GM19452 (cell line): ENCODE data around the gene LRRC17.

Experiments used
- ATAC-seq: cut with Tn5 transposase; IDR thresholded peaks from one replicate; pipeline ENCODE4 v1.9.1; 2021; ENCODE audit not compliant: unreplicated experiment

The LRRC17 gene

DNA sequence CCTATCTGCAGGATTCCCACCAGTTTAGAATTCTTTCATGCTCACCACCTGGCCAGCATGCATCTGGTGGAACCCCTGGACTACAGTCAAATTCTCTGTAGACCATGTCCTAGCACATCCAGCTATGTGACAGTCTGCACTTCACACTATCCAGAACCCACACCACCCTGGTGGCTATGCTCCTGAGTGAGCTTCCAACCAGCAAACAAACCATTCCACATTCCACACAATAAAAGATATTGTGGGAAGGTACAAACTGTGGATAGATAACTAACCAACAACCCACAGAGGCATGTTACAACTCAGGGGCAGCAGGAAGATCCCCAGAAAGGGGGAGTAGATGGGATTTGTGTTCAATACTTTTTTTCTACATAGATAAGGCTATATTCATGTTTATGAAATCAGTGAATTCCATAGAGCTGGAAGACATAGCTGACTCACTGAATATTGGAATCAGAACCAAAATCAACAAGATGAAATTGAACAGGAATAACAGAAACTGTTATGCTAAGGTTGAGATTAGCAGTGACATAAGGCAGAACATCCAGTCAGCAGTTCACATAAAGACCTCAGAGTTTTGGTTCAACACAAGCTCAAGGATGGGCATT, 72.5 kb downstream of the LRRC17 start:
- ATAC-seq: no peak

DNA sequence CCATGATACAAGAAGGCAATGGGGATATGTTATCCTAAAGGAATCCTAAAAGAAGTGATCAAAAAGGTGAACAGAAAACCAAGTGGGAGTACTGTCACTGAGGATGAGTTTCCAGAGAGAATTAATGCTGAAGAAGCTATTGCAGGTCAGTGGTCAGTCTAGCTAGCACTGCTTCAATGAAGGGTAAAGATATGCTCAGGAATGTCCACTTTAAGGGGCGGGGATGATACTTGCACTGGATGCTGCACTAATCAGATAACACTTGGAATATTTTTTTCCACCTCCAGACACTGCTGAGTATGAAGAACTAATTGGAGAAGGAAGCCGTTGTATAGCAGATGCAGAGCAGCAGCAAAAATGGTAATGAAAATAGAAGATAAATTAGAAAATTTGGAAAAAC, 75.3 kb downstream of the LRRC17 start:
- no peak for ATAC-seq

DNA sequence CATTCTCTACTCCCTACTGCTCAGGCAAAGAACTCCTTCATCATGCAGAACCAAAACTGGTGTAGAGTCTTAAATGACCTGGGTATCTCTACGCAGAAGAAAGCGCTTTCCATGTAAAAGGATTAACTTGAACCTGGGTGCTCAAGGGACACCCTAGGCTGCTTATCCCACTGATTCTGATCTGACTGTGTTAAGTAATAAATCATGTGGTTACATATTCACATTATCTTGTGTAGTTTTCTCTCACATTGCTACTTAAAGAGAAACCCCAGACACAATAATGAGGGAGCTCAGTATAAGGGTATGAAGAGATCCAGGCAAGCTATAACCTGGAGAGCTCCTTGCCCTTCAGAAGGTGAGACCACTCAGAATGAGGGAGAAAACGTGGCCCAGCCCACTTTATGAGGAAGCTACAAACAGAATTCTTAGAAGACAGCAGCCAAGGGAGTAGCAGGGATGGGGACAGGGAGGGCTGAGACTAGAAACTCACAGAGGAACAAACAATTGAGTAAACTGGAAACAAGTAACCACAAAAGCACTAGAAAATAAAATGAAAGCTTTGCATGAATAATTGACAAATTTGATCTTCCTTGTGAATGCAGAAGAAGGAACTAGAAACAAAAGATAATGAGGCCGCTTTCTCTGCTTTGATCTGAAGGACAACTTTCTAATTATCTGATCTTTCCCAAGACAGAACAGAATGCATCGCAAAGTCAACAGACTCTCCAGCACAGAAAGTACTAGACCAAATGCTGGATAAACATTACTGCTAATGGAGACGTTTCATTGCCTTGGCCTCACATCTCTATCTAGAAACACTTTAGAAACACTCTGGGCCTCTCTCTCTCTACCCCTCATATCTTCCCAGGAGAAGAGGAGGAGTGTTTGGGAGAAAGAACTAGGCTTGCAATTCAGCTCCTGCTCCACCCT, 76.1 kb downstream of the LRRC17 start:
- no peak for ATAC-seq

DNA sequence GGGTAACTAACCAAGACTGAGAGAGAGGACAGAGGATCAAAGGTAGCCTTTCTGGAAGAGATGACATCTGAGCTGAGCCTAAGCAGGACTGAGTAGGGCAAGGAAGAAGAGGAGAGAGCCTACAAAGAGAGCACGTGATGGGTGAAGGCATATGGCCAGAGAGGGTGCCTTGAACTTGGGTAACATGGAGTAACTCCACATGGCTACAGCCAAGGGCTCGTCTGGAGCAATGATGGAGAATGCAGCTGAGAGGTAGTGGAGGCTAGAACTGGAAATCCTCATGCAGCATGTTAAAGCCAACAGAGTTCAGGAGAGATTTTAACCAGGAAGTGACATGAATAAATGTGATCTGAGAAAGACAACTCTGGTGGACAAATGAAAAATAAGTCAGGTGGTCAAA, 77.8 kb downstream of the LRRC17 start:
- no peak for ATAC-seq

DNA sequence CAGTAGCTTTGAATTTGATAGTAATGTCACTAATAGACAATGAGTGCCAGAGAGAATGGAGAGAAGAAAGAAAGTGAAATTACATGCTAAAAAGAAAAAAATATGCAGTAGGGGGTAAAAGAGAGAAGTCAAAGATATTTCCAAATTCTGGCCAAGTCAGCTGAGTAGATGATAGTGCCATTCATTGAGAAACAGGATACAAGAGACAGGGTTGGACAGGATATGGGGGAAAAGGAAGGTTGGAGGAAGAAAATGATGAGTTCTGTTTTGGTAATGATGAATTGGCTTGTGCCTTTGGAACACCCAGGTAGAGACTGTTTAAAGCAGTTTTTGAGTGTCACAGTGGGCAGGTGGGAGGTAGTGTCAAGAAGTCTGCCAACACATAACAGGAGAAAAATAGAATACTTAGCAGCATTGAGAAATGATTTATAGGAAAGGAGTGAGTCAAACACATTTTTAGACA, 78.3 kb downstream of the LRRC17 start:
- no peak for ATAC-seq

DNA sequence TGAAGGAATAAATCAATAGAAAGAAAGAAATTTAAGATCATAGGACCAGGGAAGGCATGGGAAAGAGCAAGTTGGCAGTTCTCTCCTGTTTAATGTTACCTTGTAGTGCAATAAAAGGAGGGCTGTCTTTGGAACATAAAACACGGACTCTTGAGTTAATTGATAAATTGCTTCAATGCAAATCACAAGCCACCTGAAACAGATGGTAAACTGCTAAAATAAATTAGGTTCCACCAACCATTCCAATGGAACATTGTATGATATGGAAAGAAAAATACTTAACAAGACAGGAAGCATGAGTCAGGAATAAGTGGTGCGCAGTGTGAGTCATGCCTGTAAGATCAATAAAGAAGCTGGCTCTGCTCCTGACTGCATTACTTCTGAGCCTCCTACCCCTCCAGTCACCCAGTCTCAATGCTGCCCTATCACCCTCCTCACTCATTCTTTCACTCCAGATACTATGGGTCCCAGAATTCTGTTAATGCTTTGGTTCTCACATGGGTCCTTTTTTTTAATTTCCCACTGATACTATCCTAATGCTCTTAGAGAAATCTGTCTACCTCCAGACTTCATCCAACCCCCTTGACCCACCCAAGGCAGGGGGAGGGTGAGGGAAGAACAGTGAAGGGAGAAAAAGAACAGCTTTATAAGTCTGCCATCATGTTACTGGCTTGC, 78.9 kb downstream of the LRRC17 start:
- ATAC-seq: no peak

DNA sequence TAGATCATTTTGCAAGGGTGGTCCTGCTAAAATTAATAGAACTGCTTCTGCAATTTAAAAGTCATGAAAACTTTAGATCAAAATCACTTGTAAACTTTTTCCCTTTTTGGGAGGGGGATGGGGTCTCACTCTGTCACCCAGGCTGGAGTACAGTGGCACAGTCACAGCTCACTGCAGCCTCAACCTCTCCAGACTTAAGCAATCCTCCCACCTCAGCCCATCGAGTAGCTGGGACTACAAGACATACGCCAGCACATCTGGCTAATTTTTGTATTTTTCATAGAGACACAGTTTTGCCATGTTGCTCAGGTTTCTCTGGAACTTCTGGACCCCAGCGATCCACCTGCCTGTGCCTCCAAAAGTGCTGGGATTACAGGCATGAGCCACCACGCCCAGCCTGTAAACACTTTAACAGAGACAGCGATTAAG, 79.7 kb downstream of the LRRC17 start:
- no peak for ATAC-seq

DNA sequence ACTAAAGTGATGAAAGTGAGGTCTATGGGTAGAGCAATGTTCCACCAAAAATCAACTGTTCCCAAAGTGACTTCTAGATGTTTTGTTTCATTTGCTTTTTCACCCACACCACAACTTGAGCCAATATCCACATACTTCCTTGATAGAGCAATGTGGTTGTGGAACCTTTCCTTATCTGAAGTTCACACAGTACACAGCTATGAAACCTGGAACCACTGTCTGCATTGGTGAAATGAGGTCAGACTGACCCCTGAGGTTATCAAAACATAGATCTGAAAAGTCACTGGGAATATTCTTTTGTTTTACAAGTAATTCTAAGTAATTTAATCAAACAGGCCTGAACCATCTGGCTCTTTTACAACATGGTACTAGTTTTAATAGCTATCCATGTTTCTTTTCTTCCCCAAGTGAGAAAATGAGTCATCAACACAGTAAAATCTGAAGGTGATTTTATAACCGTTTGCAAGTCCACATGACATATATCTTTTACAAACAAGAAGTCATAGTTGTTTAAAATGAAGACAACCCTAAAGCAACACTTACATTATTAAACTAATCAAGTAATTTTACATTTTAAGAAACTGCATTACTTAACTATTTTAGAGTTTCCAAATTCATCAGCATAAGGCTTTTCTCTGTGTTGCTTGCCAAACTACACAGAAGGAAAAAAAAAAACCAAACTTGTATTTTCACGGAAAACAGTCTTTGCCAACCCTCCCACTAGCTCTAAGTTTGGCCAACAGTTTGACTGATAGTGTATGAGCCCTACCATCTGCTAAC, 80.3 kb downstream of the LRRC17 start:
- ATAC-seq: no peak

DNA sequence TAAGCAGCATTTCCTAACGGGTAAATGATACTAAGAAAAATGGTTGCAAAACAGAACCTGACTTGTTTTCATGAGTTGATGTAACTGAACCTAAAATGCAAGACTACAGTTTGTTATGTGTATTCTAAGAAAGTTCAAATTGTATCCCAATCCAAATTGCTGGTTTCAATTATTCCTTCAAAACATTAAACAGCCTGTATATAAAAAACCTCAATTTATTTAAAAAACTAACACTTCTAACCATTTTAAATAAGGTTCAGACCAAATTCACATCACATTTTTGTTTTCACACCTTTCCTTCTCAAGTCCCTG, 80.9 kb downstream of the LRRC17 start:
- no peak for ATAC-seq

DNA sequence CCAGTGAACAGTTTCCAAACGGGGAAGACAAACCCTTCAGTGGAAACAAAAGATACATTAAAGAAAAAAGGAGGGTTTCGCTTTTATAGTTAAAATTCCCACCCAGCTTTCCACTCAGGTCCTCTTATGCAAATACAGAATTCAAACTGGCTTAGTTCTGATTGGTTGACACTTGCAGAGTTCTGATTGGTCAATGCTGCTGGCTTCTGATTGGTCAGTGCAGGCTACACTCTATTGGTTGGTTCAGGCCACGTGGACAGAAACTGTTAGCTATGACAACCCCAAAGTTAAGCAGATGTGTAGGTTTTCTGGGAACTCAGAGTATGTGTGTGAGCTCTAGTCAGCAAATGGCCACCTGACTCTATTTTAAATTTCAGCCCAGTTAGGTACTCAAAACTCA, 81.8 kb downstream of the LRRC17 start:
- ATAC-seq: no peak
